Karpas-422 (cell line): ENCODE data around the gene FBXO41. TPM values are rescaled to one million over a fixed set of nuclear protein-coding genes. Genes with fewer than 3 reads are reported as not detected.

Experiments used
- DNase-seq: peaks from one replicate; pipeline ENCODE4 v3.0.0-alpha.2; 2015
- H2AFZ ChIP-seq: fragments of 200-600 bp; sonication (generic); 2 replicates; pipeline ENCODE4 v1.6.1; 2014; ENCODE audit warnings: antibody characterized with exemption, low read length, mixed read lengths
- H3K27ac ChIP-seq: fragments of 200-600 bp; sonication (generic); 2 replicates; pipeline ENCODE4 v1.5.1; 2014; ENCODE audit warnings: mild to moderate bottlenecking, low read length, moderate library complexity
- H3K27me3 ChIP-seq: fragments of 200-600 bp; sonication (generic); 2 replicates; pipeline ENCODE4 v1.6.1; 2014; ENCODE audit warnings: low read length, mixed read lengths
- H3K36me3 ChIP-seq: fragments of 200-600 bp; sonication (generic); 2 replicates; pipeline ENCODE4 v1.6.1; 2014; ENCODE audit warnings: low read length, mixed read lengths; ENCODE audit not compliant: insufficient read depth
- H3K4me1 ChIP-seq: fragments of 200-600 bp; sonication (generic); 2 replicates; pipeline ENCODE4 v1.6.1; 2014; ENCODE audit warnings: mild to moderate bottlenecking, low read length, mixed read lengths
- H3K4me2 ChIP-seq: fragments of 200-600 bp; sonication (generic); 2 replicates; pipeline ENCODE4 v1.6.1; 2014; ENCODE audit warnings: low read length, low read depth, mild to moderate bottlenecking; ENCODE audit not compliant: poor library complexity, severe bottlenecking
- H3K4me3 ChIP-seq: fragments of 200-600 bp; sonication (generic); 2 replicates; pipeline ENCODE4 v1.5.1; 2014; ENCODE audit warnings: mild to moderate bottlenecking, antibody characterized with exemption, low read length, mixed read lengths
- H3K79me2 ChIP-seq: fragments of 200-600 bp; sonication (generic); 2 replicates; pipeline ENCODE4 v1.6.1; 2014; ENCODE audit warnings: mild to moderate bottlenecking, low read length, mixed read lengths
- H3K9ac ChIP-seq: fragments of 200-600 bp; sonication (generic); 2 replicates; pipeline ENCODE4 v1.6.0; 2014; ENCODE audit warnings: low read length
- H3K9me2 ChIP-seq: fragments of 200-600 bp; sonication (generic), shearing (Covaris generic); replicated peaks from 2 replicates; pipeline ENCODE4 v1.6.0; 2014; ENCODE audit warnings: mild to moderate bottlenecking, low read length, moderate library complexity; ENCODE audit not compliant: insufficient read depth
- H3K9me3 ChIP-seq: fragments of 300-700, 200-600 bp; sonication (generic); 2 replicates; pipeline ENCODE4 v1.6.1; 2014; ENCODE audit warnings: low read length, mixed read lengths
- H4K20me1 ChIP-seq: fragments of 200-600 bp; sonication (generic); 2 replicates; pipeline ENCODE4 v1.6.1; 2014; ENCODE audit warnings: mild to moderate bottlenecking, antibody characterized with exemption, low read length, low read depth; ENCODE audit not compliant: insufficient read depth
- total RNA-seq: library from RNA; depleted of rRNA; stranded (reverse); fragments of >200 nt; shearing (Covaris generic); gene quantifications from 2 replicates; pipeline ENCODE4 v1.2.3, GENCODE V29; 2014; ENCODE audit warnings: low replicate concordance

FBXO41 gene
- total RNA-seq, 1 experiment from 2014 or later, result 44.9 TPM

GRCh38 chr2:73252238-73253027, 31.8 kb downstream of the FBXO41 start:
- Histone ChIP-seq H4K20me1 (peaks cover 35% of the 10 kb centered on the region), H3K9me2 (no peaks in the 10 kb centered on the region), H2AFZ (no peak overlapping the region), H3K9ac (no peak overlapping the region), H3K79me2 (no peaks in the 10 kb centered on the region), H3K4me1 (no peaks in the 10 kb centered on the region), H3K36me3 (peaks cover 62% of the 10 kb centered on the region), H3K4me2 (no peak overlapping the region), H3K4me3 (no peak overlapping the region), H3K9me3 (no peaks in the 10 kb centered on the region), H3K27me3 (no peaks in the 10 kb centered on the region), H3K27ac (no peak overlapping the region)
- peak; percentile 41 for DNase-seq

- Histone ChIP-seq H3K9me3 (no peaks in the 10 kb centered on the region), H2AFZ (no peak overlapping the region), H3K27me3 (no peaks in the 10 kb centered on the region), H3K4me2 (no peak overlapping the region), H3K4me3 (no peak overlapping the region), H3K79me2 (peaks cover 12% of the 10 kb centered on the region), H3K36me3 (peaks cover 75% of the 10 kb centered on the region), H3K27ac (no peak overlapping the region), H3K9ac (no peak overlapping the region), H3K9me2 (no peaks in the 10 kb centered on the region), H4K20me1 (peaks cover 40% of the 10 kb centered on the region), H3K4me1 (no peaks in the 10 kb centered on the region)
- no peak for DNase-seq
These were observed 33.1 kb downstream of the FBXO41 start for GRCh38 chr2:73250872-73251846.

GRCh38 chr2:73249636-73250035, 34.6 kb downstream of the FBXO41 start:
- Histone ChIP-seq H3K9ac (no peak overlapping the region), H2AFZ (no peak overlapping the region), H3K36me3 (peaks cover 81% of the 10 kb centered on the region), H3K4me3 (no peak overlapping the region), H3K27ac (no peak overlapping the region), H3K79me2 (peaks cover 26% of the 10 kb centered on the region), H3K9me3 (no peaks in the 10 kb centered on the region), H3K27me3 (no peaks in the 10 kb centered on the region), H3K4me1 (no peaks in the 10 kb centered on the region), H3K9me2 (no peaks in the 10 kb centered on the region), H4K20me1 (peaks cover 54% of the 10 kb centered on the region), H3K4me2 (no peak overlapping the region)
- DNase-seq, result no peak

GRCh38 chr2:73246850-73247249, 37.4 kb downstream of the FBXO41 start:
- H3K9me2 ChIP-seq, result no peaks in the 10 kb centered on the region
- no peak overlapping the region for H3K4me3 ChIP-seq
- peaks cover 64% of the 10 kb centered on the region for H4K20me1 ChIP-seq
- H3K9ac ChIP-seq, result no peak overlapping the region
- H3K36me3 ChIP-seq, result peaks cover 83% of the 10 kb centered on the region
- no peaks in the 10 kb centered on the region for H3K9me3 ChIP-seq
- DNase-seq, result no peak
- no peaks in the 10 kb centered on the region for H3K27me3 ChIP-seq
- no peak overlapping the region for H3K27ac ChIP-seq
- H2AFZ ChIP-seq, result no peak overlapping the region
- H3K4me1 ChIP-seq, result no peaks in the 10 kb centered on the region
- no peak overlapping the region for H3K4me2 ChIP-seq
- peaks cover 47% of the 10 kb centered on the region for H3K79me2 ChIP-seq

- Histone ChIP-seq H3K27me3 (no peaks in the 10 kb centered on the region), H4K20me1 (peaks cover 72% of the 10 kb centered on the region), H3K4me1 (no peaks in the 10 kb centered on the region), H2AFZ (no peak overlapping the region), H3K9ac (no peak overlapping the region), H3K36me3 (peaks cover 86% of the 10 kb centered on the region), H3K4me2 (no peak overlapping the region), H3K4me3 (no peak overlapping the region), H3K9me2 (no peaks in the 10 kb centered on the region), H3K27ac (no peak overlapping the region), H3K79me2 (peaks cover 68% of the 10 kb centered on the region), H3K9me3 (no peaks in the 10 kb centered on the region)
- no peak for DNase-seq
These were observed 39.7 kb downstream of the FBXO41 start for GRCh38 chr2:73244580-73244979.

GRCh38 chr2:73243884-73244570, 40.3 kb downstream of the FBXO41 start:
- peaks cover 74% of the 10 kb centered on the region for H3K79me2 ChIP-seq
- no peaks in the 10 kb centered on the region for H3K27me3 ChIP-seq
- no peak overlapping the region for H3K4me3 ChIP-seq
- H3K9me2 ChIP-seq, result no peaks in the 10 kb centered on the region
- peaks cover 86% of the 10 kb centered on the region for H3K36me3 ChIP-seq
- H2AFZ ChIP-seq, result no peak overlapping the region
- H4K20me1 ChIP-seq, result peaks cover 72% of the 10 kb centered on the region
- H3K4me1 ChIP-seq, result no peaks in the 10 kb centered on the region
- no peak overlapping the region for H3K27ac ChIP-seq
- no peak for DNase-seq
- H3K4me2 ChIP-seq, result no peak overlapping the region
- H3K9me3 ChIP-seq, result no peaks in the 10 kb centered on the region
- no peak overlapping the region for H3K9ac ChIP-seq

- Histone ChIP-seq H3K4me2 (no peak overlapping the region), H4K20me1 (peaks cover 77% of the 10 kb centered on the region), H3K9me3 (no peaks in the 10 kb centered on the region), H3K9me2 (no peaks in the 10 kb centered on the region), H2AFZ (no peak overlapping the region), H3K4me1 (peaks cover 30% of the 10 kb centered on the region), H3K9ac (no peak overlapping the region), H3K36me3 (peaks cover 71% of the 10 kb centered on the region), H3K27me3 (no peaks in the 10 kb centered on the region), H3K79me2 (peaks cover 92% of the 10 kb centered on the region), H3K4me3 (no peak overlapping the region), H3K27ac (no peak overlapping the region)
- DNase-seq, result no peak
These were observed 44.5 kb downstream of the FBXO41 start for GRCh38 chr2:73239776-73240175.

- H3K4me1 ChIP-seq, result peaks cover 30% of the 10 kb centered on the region
- H3K27ac ChIP-seq, result no peak overlapping the region
- peaks cover 72% of the 10 kb centered on the region for H4K20me1 ChIP-seq
- H3K9me3 ChIP-seq, result no peaks in the 10 kb centered on the region
- peaks cover 91% of the 10 kb centered on the region for H3K79me2 ChIP-seq
- no peak overlapping the region for H3K4me3 ChIP-seq
- no peak overlapping the region for H2AFZ ChIP-seq
- no peak overlapping the region for H3K4me2 ChIP-seq
- peaks cover 63% of the 10 kb centered on the region for H3K36me3 ChIP-seq
- no peak for DNase-seq
- H3K9ac ChIP-seq, result no peak overlapping the region
- H3K27me3 ChIP-seq, result no peaks in the 10 kb centered on the region
- H3K9me2 ChIP-seq, result no peaks in the 10 kb centered on the region
These were observed 45.3 kb downstream of the FBXO41 start for GRCh38 chr2:73238976-73239375.
